ENCODE results near the gene MYBPC2.
A peak's percentile ranks its signal among the peaks of the same experiment; 100 is the strongest.
"Not testable (repeated sequence)": the region's sequence is repeated elsewhere in the genome, so short reads cannot be mapped to it uniquely, and the experiment has no call there.

The MYBPC2 gene

DNA sequence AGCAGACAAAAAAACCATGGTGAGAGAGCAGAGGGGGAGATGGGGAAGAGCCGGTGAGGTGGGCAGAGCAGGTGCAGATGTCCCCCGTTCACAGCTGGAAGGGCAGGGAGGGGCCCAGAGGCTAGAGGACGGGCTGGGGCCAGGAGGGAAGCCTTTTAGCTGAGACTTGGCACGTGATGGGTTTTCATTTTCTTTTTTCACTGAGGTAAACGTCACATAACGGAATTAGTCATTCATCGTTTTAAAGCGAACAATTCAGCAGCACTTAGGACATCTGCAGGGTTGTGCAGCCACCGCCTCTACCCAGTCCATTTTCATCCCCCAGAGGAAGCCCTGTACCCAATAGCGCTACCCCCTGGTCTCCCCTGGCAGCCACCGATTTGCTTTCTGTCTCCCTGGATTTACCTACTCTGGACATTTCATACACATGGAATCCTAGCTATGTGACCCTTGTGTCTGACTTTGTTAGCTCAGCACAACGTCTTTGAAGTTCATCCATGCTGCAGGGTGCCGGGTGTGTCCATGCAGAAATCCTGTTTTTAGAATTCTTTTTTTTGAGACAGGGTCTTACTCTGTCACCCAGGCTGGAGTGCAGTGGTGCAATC lies 27.6 kb downstream of the MYBPC2 start:
- peak; percentile 57 for DNase-seq

GRCh38 chr19:50461066-50461875 lies 28.6 kb downstream of the MYBPC2 start:
- DNase-seq = peak; percentile 45

DNA sequence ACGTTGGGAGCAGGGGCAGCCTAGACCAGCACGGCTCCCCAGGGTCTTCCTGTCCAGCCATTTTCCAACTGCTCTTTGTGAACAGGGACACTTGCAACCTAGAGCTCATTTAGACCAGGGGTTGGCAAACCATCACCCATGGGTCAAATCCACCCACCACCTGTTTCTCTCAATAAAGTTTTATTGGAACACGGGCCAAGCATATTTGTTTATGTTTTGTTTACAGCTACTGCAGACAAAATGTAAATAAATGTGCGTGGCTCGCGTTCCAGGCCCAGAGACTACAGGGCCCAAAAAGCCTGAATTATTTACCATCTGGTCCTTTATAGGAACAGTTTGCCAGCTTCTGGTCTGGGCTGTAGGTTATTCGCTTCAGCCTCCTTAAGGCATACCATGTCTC lies 30.3 kb downstream of the MYBPC2 start:
- no peak for DNase-seq

DNA sequence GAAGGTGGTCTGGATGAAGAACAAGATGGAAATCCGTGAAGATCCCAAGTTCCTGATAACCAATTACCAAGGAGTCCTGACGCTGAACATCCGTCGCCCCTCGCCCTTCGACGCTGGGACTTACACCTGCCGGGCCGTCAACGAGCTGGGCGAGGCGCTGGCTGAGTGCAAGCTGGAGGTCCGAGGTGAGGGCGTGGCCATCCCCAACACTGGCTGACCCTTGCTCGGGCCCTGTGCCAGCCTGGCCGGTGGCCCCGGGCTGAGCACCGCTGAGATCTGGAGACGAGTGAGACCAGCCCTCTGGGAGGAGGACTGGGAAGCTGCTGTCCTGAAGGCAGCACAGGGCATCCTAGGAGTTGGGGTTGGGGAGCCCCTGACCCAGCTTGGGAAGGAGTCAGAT lies 31.7 kb downstream of the MYBPC2 start:
- no peak for DNase-seq

GRCh38 chr19:50465000-50465399 lies 32.3 kb downstream of the MYBPC2 start:
- DNase-seq = no peak

- no peak for DNase-seq
Observed at GRCh38 chr19:50465986-50466705, 33.5 kb downstream of the MYBPC2 start.

- no peak for DNase-seq
Observed at GRCh38 chr19:50466706-50467039, 34.0 kb downstream of the MYBPC2 start.

DNA sequence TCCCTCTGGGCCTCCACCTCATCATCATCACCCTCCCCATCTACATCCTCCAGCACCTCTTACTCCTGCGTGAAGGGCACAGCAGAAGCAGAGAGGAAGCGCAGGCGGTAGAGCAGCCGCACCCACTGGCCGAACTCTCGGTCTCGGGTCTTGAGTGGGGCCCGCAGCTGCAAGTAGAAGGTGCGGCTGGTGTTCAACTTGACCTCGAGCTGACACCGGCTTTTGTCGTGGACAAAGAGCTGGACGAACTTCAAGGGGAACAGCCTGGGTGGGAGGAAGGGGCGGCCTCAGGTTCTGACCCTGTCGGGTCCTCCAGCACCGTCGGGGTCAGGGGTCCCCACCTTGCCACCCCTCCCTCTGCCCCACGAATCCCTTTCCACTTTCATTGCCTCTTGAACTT lies 34.9 kb downstream of the MYBPC2 start:
- DNase-seq = no peak

- DNase-seq = no peak
Observed at GRCh38 chr19:50468818-50469217, 36.1 kb downstream of the MYBPC2 start.

DNA sequence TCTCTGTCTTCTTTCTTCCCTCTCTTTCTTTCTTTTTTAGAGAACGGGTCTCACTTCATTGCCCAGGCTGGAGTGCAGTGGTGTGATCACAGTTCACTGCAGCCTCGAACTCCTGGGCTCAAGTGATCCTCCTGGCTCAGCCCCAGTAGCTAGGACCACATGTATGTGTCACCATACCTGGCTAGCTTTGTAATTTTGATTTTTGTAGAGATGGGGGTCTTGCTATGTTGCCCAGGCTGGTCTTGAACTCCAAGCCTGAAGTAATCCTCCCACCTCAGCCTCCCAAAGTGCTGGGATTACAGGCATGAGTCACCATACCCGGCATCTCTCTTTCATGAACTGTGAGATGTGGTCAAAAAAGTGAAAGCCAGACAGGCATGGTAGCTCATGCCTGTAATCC lies 40.6 kb downstream of the MYBPC2 start:
- DNase-seq = not testable (repeated sequence)

DNA sequence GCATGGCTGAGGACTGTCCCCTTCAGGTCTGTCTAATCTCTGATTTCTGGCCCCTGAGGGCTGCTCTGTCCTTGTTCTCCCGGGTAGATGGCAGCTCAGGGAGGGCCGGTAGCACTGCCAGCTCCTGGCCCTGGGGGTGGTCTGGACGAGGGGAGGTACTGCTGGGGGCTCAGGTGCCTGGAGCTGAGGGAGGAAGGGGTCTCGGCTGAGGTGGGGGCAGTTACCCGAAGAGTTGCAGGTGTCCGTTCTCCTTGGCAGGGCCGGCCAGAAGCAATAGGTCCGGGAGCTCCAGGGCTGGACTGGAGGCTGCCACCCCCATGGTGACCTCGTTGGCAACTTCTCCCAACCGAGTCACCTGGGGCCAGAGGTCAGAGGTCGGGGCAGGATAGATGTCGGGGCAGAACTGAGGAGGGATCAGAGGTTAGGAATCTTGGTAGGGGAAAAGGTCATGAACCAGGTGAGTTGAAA lies 42.4 kb downstream of the MYBPC2 start:
- DNase-seq = no peak

DNA sequence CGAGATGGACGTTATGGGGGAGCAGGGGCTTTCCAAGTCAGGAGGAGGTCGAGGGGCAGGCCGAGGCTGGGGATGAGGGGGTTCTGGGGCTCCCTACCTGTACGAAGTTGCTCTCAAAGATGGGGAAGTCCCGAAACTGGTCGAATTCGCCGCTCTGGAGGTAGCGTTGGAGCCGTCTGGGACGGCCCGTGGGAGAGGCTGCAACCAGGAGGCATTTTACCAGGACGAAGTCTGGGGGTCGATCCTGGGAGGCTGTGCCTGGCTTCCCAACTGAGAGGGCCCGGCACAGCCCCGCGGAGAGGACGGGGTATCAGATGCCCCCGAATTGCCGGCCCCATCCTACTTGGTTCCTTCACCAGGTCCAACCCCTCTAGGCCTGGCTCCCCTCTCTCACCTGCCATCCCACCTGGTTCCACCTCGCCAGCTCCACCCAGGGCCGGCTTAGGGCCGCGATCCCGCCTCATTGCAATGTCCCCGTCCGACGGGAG lies 43.1 kb downstream of the MYBPC2 start:
- no peak for DNase-seq

GRCh38 chr19:50476224-50476906 lies 43.7 kb downstream of the MYBPC2 start, which contains the start of the genes EMC10 and GARIN5A:
EMC10 (plus strand) TSS chr19:50476507; CDS start chr19:50476545, 38 bp downstream.
GARIN5A (minus strand) TSS chr19:50476848; CDS start chr19:50476388, 460 bp downstream.
- peak; percentile 90 for DNase-seq

DNA sequence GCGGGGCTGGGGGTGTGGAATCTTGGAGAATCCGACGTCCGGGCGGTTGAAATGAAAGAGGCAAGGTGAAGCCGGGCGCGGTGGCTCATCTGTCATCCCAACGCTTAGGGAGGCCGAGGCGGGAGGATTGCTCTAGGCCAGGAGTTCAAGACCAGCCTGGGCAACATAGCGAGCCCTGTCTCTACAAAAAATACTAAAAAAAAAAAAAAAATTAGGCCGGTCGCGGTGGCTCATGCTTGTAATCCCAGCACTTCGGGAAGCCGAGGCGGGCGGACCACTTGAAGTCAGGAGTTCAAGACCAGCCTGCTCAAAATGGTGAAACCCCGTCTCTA lies 44.2 kb downstream of the MYBPC2 start:
- DNase-seq = no peak

- no peak for DNase-seq
Observed at GRCh38 chr19:50477751-50478515, 45.2 kb downstream of the MYBPC2 start.

DNA sequence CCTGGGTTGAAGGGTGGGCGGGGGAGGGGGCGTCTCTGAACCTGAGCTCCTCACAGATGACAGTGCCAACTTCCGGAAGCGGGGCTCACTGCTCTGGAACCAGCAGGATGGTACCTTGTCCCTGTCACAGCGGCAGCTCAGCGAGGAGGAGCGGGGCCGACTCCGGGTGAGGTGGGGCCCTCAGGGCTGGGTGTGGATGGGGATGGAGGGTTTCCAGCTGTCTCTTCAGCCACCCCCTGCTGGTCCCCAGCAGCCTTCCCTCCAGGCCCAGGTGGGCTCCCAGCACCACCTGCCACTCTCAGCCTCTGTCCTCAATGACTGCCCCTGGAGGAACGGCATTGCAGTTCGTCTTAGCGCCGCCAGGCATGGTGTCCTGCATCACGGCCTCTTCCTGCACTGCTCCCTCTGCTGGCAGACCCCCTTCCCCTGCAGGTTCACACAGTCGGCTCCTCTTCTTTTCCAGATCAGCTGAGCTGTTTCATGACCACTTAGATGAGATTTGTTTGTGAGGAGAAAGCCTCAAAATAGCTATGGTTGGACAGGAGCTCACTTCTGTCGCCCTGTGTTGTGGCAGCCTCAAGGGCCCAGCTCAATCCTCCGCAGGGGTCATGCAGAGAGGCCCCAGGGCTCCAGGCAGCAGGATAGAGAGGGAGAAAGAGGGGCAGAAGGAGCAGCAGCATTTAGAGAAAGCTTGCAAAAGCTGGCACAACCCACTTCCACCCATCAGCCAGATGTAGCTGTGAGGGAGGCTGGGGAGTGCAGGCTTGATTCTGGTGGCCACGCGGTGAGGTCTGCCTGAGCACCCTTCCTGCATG lies 46.4 kb downstream of the MYBPC2 start:
- no peak for DNase-seq

- no peak for DNase-seq
Observed at GRCh38 chr19:50479761-50480251, 47.1 kb downstream of the MYBPC2 start.

GRCh38 chr19:50480281-50481111 lies 47.8 kb downstream of the MYBPC2 start:
- DNase-seq = no peak

DNA sequence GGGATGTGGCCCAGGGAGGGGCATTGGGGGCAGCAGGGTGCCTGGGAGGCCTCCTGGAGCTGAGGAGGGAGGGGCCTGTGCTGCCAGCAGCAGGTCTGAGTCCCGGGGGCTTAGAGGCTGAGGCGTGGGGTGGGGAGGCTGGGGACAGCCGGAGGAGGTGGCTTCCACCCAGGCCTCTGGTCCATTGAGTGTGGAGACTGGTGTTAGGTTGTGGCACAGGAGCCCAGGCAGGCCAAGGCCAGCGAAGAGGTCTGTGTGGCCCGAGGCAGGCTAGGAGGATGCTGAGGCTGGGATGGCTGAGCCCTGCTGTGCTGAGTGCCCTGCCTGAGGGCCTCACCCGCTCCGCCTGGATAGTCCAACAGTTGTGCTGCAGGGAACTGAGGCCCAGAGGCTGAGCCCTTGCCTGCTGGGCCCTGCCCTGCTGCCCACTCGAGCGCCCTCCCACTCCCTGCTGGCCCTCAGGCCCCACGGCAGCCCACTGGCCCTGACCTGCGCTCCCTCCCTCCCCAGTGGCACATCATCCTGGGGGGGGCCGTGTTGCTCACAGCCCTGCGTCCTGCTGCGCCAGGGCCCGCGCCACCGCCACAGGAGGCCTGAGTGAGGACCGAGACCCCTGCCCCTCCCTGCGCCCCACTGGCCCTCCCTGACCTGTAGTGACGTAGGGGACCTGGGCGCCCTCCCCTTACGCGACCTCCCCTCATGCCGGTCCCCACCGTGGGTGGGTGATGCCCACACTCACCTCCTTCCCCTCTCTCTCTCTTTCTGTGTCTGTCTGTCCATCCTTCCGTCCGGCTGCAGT lies 48.9 kb downstream of the MYBPC2 start:
- no peak for DNase-seq
